ENCODE data around the gene ARID4A.
"Not testable (repeated sequence)": the region's sequence is repeated elsewhere in the genome, so short reads cannot be mapped to it uniquely, and the experiment has no call there.

The ARID4A gene, protein sequence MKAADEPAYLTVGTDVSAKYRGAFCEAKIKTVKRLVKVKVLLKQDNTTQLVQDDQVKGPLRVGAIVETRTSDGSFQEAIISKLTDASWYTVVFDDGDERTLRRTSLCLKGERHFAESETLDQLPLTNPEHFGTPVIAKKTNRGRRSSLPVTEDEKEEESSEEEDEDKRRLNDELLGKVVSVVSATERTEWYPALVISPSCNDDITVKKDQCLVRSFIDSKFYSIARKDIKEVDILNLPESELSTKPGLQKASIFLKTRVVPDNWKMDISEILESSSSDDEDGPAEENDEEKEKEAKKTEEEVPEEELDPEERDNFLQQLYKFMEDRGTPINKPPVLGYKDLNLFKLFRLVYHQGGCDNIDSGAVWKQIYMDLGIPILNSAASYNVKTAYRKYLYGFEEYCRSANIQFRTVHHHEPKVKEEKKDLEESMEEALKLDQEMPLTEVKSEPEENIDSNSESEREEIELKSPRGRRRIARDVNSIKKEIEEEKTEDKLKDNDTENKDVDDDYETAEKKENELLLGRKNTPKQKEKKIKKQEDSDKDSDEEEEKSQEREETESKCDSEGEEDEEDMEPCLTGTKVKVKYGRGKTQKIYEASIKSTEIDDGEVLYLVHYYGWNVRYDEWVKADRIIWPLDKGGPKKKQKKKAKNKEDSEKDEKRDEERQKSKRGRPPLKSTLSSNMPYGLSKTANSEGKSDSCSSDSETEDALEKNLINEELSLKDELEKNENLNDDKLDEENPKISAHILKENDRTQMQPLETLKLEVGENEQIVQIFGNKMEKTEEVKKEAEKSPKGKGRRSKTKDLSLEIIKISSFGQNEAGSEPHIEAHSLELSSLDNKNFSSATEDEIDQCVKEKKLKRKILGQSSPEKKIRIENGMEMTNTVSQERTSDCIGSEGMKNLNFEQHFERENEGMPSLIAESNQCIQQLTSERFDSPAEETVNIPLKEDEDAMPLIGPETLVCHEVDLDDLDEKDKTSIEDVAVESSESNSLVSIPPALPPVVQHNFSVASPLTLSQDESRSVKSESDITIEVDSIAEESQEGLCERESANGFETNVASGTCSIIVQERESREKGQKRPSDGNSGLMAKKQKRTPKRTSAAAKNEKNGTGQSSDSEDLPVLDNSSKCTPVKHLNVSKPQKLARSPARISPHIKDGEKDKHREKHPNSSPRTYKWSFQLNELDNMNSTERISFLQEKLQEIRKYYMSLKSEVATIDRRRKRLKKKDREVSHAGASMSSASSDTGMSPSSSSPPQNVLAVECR

DNA sequence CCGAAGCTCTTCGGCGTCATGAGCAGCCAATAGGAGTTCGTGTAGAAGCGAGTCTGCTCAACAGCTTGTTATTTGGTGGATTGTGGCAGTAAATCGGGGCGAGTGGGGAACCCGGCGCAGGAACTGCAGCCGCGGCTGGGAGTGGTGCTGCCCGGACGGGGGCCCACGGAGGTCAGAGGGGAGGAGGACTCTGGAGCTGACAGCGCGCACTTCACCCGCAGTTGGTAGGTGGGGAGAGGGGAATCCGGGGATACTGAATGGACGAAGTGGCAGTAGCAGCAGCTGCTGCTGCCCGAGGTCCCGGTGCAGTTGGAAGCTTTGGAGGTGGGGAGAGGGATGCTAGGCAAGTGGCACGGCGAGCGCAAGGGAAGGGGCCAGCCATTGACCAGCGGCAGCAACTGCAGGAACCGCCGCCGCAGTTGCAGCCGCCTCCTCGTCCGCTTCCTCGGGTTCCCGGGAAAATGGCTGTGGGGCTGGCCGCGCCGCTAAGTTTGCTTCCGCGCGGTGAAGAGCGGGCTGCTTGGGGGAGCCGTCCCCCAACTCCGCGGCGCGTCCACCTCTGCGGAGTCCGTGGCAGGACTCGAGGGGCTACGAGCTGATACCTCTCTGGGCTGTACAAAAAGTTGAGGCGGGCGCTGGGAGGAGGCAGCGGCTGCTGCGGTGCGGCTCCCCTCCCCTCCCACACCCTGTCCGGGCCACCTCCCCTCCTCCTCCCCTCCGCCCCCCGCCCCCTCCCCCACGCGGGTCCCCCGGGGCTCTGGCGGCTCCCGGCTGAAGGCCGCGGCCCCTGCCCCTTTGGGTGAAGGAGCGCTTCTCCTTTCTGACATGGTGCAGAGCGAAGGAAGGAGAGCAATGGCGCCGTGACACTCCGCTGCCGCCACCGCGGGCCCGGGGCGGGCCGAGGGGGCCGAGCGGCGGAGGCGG is at the start of gene ARID4A:
Gene ARID4A, plus strand, starts transcription at position 79 of the 924 bp plus-strand sequence. CDS start 1,300 bp downstream, outside the sequence.
- H3K27ac Mint-ChIP-seq: no peak within 1 kb of the TSS

DNA sequence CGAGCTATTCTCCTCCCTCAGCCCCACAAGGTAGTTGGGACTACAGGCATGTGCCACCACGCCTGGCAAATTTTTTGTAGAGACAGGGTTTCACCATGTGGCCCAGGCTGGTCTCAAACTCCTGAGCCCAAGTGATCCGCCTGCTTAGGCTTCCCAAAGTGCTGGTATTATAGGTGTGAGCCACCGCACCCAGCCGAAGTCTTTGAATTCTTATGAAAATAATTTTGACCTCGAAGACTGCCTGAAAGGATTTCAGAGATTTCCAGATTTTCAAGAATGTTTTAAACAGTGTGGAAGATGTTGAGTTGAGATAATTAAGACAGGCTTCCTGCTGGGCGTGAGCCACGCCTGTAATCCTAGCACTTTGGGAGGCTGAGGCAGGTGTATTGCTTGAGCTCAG is 48.7 kb upstream of the ARID4A start:
- Mint-ChIP-seq H3K4me3 (no peak overlapping the region), H3K27me3 (no peaks in the 10 kb centered on the region), H3K4me1 (peaks cover 31% of the 10 kb centered on the region), H3K36me3 (peaks cover 33% of the 10 kb centered on the region), H3K9me3 (no peaks in the 10 kb centered on the region), H3K27ac (peak overlapping the region; percentile 31)
- ATAC-seq: no peak

More for the DNA sequence above, at the start of gene ARID4A:
- Mint-ChIP-seq H3K36me3 (peaks cover 16% of the 10 kb centered on the region), H3K27me3 (no peaks in the 10 kb centered on the region), H3K4me1 (peaks cover 44% of the 10 kb centered on the region), H3K9me3 (no peaks in the 10 kb centered on the region), H3K4me3 (peak within 1 kb of the TSS; percentile 99)
- peak; percentile 57 for ATAC-seq

DNA sequence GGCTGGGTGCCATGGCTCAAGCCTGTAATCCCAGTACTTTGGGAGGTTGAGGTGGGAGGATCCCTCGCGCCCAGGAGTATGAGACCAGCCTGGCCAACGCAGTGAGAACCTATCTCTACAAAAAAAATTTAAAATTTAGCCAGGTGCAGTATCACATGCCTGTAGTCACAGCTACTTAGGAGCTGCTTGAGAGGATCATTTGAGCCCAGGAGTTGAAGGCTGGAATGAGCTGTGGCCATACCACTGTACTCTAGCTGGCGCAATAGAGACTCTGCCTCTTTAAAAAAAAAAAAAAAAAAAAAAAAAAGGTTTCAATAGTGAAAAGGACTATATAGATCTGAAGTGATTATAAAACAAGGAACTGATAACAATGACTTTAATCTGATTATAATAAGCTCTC is 40.2 kb upstream of the ARID4A start:
- Mint-ChIP-seq H3K4me1 (no peaks in the 10 kb centered on the region), H3K27me3 (no peaks in the 10 kb centered on the region), H3K36me3 (peaks cover 27% of the 10 kb centered on the region), H3K4me3 (no peak overlapping the region), H3K27ac (no peak overlapping the region), H3K9me3 (no peaks in the 10 kb centered on the region)
- no peak for ATAC-seq

DNA sequence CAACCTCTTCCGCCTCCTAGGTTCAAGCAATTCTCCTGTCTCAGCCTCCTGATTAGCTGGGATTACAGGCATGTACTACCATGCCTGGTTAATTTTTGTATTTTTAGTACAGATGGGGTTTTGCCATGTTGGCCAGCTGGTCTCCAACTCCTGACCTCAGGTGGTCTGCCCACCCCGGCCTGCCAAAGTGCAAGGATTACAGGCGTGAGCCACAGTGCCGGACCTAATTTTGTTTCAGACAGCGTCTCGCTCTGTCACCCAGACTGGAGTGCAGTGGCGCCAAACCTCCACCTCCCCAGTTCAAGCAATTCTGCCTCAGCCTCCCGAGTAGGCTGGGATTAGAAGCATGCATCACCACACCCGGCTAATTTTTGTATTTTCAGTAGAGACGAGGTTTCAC is 36.4 kb upstream of the ARID4A start:
- H3K36me3 Mint-ChIP-seq: peaks cover 50% of the 10 kb centered on the region

DNA sequence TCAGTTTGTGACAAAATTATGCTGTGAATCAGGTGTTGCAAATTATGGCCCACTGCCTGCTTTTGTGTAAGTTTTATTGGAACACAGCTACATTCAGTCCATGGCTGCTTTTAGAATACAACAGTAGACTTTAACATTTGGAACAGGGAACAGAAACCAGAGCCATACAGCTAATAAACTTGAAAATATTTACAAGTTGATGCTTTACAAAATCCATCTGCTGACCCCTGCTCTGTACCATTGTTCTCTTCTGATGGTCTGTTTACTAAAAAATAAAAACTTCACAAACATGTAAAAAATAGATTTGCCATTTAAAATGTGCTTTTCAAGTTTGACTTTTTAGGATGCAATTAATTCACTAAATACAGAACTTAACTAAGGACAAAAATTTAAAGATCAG is 33.0 kb upstream of the ARID4A start:
- no peaks in the 10 kb centered on the region for H3K9me3 Mint-ChIP-seq
- H3K27me3 Mint-ChIP-seq: no peaks in the 10 kb centered on the region
- ATAC-seq: no peak
- peaks cover 41% of the 10 kb centered on the region for H3K36me3 Mint-ChIP-seq
- H3K4me3 Mint-ChIP-seq: no peak overlapping the region
- H3K27ac Mint-ChIP-seq: peak overlapping the region; percentile 29
- peaks cover 11% of the 10 kb centered on the region for H3K4me1 Mint-ChIP-seq

More for the DNA sequence above, 36.4 kb upstream of the ARID4A start:
- not testable (repeated sequence) for H3K27me3 Mint-ChIP-seq, H3K4me3 Mint-ChIP-seq, H3K9me3 Mint-ChIP-seq, ATAC-seq
- Mint-ChIP-seq H3K4me1 (peaks cover 11% of the 10 kb centered on the region), H3K27ac (peak overlapping the region; percentile 53)

DNA sequence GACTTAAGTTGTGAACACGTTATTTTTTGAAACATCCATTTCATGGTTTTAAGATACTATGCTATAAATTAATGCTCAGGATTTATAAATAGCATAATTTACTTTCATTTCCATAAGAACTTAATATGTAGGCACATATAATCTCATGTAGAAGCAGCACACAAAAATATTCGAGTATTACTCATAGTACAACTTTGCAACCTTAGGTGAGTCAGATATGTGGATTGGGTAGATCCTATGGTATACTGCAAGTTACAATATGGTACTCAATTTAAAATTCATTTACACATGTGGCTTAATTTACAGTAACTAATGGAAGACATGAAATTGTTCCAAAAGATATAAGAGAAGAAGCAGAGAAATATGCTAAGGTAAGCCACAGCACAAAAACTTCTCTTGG is 27.7 kb upstream of the ARID4A start:
- Mint-ChIP-seq H3K36me3 (peaks cover 43% of the 10 kb centered on the region), H3K9me3 (no peaks in the 10 kb centered on the region), H3K4me1 (peaks cover 18% of the 10 kb centered on the region), H3K27me3 (no peaks in the 10 kb centered on the region), H3K27ac (no peak overlapping the region), H3K4me3 (no peak overlapping the region)
- no peak for ATAC-seq

DNA sequence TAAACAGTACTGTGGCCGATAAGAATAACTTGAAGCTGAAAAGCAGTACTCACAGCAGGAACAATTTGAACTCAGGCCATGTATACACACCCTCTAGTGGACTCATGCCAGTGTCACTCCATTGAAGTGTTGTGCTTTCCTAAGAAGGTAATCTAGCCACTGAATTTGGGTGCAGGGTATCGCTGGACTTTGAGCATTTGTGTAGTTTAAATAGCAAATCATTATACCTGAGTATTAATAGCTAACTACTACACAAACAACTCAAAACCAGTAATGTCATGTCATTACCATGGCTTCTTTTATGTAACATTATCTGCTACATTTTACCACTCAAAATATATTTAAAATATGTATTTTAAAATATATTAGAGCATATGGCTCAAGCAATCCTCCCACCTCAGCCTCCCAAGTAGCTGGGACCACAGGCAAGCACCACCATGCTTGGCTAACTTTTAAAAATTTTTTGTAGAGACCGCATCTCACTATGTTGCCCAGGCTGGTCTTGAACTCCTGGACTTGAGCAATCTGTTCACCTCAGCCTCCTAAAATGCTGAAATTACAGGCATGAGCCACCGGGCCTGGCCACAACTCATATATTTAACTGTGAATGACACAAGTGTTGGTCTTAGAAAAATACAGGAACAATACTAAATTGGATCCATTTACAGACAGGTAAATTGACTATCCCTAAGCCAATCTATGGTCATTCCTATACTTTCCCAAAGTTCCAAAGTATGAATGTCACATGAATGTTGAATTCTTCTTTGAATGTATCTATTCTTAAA is 25.6 kb upstream of the ARID4A start:
- Mint-ChIP-seq H3K27ac (no peak overlapping the region), H3K36me3 (peaks cover 38% of the 10 kb centered on the region), H3K27me3 (no peaks in the 10 kb centered on the region), H3K4me3 (no peak overlapping the region), H3K9me3 (no peaks in the 10 kb centered on the region), H3K4me1 (peaks cover 25% of the 10 kb centered on the region)
- ATAC-seq: no peak

DNA sequence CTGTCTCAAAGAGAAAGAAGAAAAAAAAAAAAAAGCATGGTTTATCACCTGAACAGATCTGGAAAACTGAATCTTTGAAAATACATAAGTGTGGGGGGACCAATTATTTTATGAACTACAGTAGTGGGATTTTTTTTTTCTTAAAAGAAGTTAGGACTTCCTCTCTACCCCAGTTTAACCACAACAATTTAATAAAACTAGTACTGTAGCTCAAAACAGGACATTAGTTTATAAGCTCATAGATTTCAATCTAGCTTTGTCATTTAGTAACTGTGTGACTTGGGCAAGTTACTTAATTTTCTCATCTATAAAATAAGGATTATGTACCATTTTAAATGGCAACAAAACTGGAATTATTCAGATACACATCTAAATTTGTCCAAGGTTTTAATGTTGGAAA is 23.5 kb upstream of the ARID4A start:
- peaks cover 53% of the 10 kb centered on the region for H3K36me3 Mint-ChIP-seq
- no peak for ATAC-seq
- H3K9me3 Mint-ChIP-seq: no peaks in the 10 kb centered on the region
- no peaks in the 10 kb centered on the region for H3K27me3 Mint-ChIP-seq
- peaks cover 31% of the 10 kb centered on the region for H3K4me1 Mint-ChIP-seq
- no peak overlapping the region for H3K4me3 Mint-ChIP-seq
- H3K27ac Mint-ChIP-seq: peak overlapping the region; percentile 70

DNA sequence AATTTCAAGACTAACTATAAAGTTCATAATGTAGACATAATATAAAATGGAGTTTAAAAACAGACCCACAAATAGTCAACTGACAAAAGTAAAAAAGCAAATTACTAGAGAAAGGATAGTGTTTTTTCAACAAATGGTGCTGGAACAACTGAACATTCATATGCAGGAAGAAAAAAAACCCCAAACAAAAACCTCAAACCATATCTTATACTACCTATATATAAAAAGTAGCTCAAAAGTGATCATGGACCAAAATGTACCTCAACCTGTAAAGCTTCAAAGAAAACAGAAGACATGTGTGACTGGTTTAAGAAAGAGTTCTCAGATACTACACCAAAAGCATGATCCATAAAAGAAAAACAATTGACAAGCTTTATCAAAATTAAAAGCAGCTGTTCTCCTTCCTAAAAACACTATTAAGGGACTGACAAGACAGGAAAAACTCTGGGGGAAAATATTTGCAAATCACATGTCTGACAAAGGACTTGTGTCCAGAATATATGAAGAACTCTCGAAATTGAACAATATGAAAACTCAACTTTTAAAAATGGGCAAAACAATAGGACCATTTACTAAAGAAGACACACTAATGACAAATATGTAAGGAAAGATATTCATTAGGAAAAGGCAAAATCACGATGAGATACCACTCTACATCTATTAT is 22.7 kb upstream of the ARID4A start:
- no peak for ATAC-seq
- H3K36me3 Mint-ChIP-seq: peaks cover 54% of the 10 kb centered on the region
- no peaks in the 10 kb centered on the region for H3K27me3 Mint-ChIP-seq
- peaks cover 39% of the 10 kb centered on the region for H3K4me1 Mint-ChIP-seq
- no peak overlapping the region for H3K4me3 Mint-ChIP-seq
- H3K27ac Mint-ChIP-seq: peak overlapping the region; percentile 70
- no peaks in the 10 kb centered on the region for H3K9me3 Mint-ChIP-seq

DNA sequence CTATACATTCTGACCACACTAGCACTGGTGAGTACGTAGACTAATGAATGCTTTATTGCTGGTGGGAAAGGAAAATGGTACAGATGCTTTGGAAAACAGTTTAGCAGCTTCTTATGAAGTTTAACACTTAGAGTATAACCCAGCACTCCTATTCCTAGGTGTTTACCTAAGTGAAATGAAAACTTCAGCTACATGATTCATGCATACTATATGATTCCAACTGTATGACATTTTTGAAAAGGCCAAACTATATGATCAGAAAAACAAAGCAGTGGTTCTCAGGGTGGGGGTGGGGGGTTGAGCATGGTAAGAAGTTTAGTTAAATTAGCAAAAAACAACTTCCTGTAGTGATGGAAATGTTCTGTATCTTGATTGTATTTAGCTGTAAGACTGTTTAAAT is 22.1 kb upstream of the ARID4A start:
- Mint-ChIP-seq H3K27ac (peak overlapping the region; percentile 70), H3K4me3 (no peak overlapping the region), H3K36me3 (peaks cover 56% of the 10 kb centered on the region), H3K9me3 (no peaks in the 10 kb centered on the region), H3K4me1 (peaks cover 44% of the 10 kb centered on the region), H3K27me3 (no peaks in the 10 kb centered on the region)
- ATAC-seq: no peak

DNA sequence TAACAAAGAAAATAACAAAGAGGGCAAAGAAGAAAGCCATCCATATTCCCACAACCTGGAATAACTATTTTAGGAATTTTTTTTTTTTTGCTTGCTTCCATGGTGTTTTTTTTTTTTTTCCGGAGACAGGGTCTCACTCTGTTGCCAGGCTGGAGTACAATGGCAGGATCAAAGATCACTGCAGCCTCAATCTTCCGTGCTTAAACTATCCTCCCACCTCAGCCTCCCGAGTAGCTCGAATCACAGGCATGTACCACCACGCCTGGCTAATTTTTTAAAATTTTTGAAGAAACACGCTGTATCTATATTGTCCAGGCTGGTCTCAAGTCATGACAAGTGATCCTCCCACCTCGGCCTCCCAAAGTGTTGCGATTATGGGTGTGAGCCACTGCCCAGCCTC is 20.2 kb upstream of the ARID4A start:
- peaks cover 61% of the 10 kb centered on the region for H3K4me1 Mint-ChIP-seq

DNA sequence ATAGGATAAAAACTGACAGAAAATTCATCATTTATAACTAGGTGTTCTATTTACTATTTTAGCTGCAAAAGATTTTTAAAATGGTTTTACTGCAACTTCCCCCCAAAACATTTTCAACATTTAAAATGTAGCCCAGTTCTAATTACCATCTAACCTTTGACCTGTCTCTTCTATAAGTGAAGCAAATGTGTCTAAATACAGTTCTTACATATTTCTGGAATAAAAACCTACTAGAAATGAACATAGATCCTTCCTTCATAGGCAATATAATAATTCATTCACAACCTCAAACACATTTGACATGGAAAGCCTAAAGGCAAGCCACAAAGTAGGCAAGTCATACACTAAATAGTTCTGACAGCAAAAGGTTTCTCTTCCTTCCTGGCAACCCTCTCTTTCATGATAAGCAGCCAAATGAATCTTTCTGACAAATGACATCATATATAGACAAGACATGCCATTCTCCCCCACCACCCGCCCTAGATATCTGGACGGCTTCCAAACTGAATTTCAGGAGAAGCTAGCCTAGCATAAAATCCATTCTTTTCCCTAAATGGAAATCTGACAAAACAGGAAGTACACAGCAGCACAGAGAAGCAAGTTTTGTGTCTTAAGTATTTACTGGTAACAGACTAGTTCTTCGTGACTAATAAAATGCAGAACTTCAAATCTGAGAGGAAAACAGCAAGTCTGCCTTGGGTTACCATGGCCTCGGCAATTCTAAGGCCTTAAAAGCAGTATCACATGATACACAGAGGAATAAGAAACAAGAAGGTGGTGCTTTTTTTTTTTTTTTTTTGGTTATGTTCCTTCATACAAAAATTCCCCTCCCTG is 17.2 kb upstream of the ARID4A start:
- Mint-ChIP-seq H3K27me3 (no peaks in the 10 kb centered on the region), H3K9me3 (no peaks in the 10 kb centered on the region), H3K27ac (peak overlapping the region; percentile 95), H3K4me1 (peaks cover 44% of the 10 kb centered on the region), H3K4me3 (peak overlapping the region; percentile 64), H3K36me3 (peaks cover 60% of the 10 kb centered on the region)
- peak; percentile 93 for ATAC-seq

More for the DNA sequence above, 20.2 kb upstream of the ARID4A start:
- no peaks in the 10 kb centered on the region for H3K27me3 Mint-ChIP-seq
- peaks cover 60% of the 10 kb centered on the region for H3K36me3 Mint-ChIP-seq
- H3K9me3 Mint-ChIP-seq: no peaks in the 10 kb centered on the region
- H3K27ac Mint-ChIP-seq: no peak overlapping the region
- ATAC-seq: no peak
- no peak overlapping the region for H3K4me3 Mint-ChIP-seq
